ENCODE measurements around the gene TLCD1.
"Not testable (repeated sequence)": the region's sequence is repeated elsewhere in the genome, so short reads cannot be mapped to it uniquely, and the experiment has no call there.

TLCD1 gene

DNA sequence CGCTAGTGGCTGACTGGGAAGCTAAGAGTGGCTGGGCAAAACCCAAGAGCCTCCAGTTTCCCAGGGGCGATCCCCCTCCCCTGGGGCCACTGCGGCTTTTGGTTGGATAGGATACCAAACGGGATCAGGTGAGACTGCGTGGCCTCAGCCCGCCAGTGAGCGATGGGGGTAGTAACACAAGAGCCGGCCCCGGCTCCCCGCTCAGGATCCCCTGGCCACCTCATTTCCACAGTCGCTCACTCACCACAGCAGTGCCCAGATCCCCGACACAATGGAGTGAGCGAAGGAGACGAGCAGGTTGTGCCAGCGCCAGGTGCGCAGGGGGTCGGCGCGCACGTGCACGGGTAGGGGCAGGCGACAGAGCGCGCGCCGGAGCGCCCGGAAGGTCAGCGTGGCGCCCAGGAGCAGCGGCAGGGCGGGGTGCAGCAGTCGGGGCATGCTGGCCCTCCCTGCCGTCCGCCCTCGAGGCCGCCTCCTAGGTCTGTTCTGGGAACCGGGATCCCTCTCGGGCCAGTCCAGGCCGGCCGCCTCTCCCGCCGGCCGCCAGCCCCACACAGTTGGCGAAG is 290 bp downstream of the TLCD1 start:
- Histone ChIP-seq H3K27me3 (ENCODE audit: low read length) (no peaks in the 10 kb centered on the region), H3K27ac (ENCODE audit: low read depth, low read length) (peak overlapping the region; percentile 100), H3K4me2 (ENCODE audit: low read depth, low read length, poor library complexity, severe bottlenecking) (peak overlapping the region; percentile 97), H4K20me1 (ENCODE audit: low read depth, low read length) (0 out of 2 replicates have a peak, but pooled peaks cover 4% of the 10 kb centered on the region), H3K4me3 (ENCODE audit: insufficient read depth, low read length, poor library complexity, severe bottlenecking) (peak overlapping the region; percentile 60), H3K9me3 (ENCODE audit: insufficient read depth, low read length) (no peaks in the 10 kb centered on the region), H3K79me2 (ENCODE audit: insufficient read depth, low read length) (peaks cover 38% of the 10 kb centered on the region), H3F3A (ENCODE audit: insufficient read depth) (peaks cover 77% of the 10 kb centered on the region), H2AFZ (ENCODE audit: low read depth, low read length, severe bottlenecking) (no peak overlapping the region), H3K36me3 (ENCODE audit: low read length) (peaks cover 21% of the 10 kb centered on the region), H3K9me2 (replicated peaks; ENCODE audit: insufficient read depth, low read length) (no peaks in the 10 kb centered on the region), H3K9ac (ENCODE audit: low read length) (peak overlapping the region; percentile 82)
- TF ChIP-seq EZH2phosphoT487 (conservative IDR thresholded peaks at IDR 0.05; ENCODE audit: low read length), result no peak
- TF ChIP-seq, protein P1, sequence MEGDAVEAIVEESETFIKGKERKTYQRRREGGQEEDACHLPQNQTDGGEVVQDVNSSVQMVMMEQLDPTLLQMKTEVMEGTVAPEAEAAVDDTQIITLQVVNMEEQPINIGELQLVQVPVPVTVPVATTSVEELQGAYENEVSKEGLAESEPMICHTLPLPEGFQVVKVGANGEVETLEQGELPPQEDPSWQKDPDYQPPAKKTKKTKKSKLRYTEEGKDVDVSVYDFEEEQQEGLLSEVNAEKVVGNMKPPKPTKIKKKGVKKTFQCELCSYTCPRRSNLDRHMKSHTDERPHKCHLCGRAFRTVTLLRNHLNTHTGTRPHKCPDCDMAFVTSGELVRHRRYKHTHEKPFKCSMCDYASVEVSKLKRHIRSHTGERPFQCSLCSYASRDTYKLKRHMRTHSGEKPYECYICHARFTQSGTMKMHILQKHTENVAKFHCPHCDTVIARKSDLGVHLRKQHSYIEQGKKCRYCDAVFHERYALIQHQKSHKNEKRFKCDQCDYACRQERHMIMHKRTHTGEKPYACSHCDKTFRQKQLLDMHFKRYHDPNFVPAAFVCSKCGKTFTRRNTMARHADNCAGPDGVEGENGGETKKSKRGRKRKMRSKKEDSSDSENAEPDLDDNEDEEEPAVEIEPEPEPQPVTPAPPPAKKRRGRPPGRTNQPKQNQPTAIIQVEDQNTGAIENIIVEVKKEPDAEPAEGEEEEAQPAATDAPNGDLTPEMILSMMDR (IDR thresholded peaks at IDR 0.05; ENCODE audit: insufficient read depth, low read length, poor library complexity, severe bottlenecking), result no peak

DNA sequence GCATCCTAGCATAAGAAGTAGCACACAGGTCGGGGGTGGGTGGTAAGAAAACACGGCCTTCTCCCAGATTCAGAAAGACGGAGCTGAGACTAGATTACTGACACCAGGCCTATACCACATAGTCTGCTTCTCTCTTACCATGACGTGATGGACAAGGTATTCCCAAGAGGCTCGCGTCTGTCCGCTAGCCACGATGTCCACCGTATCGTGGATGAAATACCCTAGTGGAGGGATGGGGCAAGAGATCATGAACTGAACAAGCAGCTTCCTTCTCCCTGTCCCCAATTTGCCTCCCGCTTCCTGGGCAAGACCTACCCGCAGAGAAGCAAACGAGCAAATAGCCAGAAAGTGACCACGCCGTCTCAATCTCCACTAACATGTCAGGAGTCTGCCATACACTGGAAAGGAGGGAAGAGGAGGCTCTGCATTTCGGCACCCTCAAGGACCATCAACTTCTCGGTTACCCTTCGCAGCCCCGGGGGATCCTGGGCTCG is 820 bp downstream of the TLCD1 start:
- Histone ChIP-seq H2AFZ (ENCODE audit: low read depth, low read length, severe bottlenecking) (no peak overlapping the region), H3K79me2 (ENCODE audit: insufficient read depth, low read length) (peaks cover 44% of the 10 kb centered on the region), H3K9ac (ENCODE audit: low read length) (peak overlapping the region; percentile 82), H3K4me3 (ENCODE audit: insufficient read depth, low read length, poor library complexity, severe bottlenecking) (peak overlapping the region; percentile 60), H3F3A (ENCODE audit: insufficient read depth) (peaks cover 80% of the 10 kb centered on the region), H3K9me3 (ENCODE audit: insufficient read depth, low read length) (no peaks in the 10 kb centered on the region), H4K20me1 (ENCODE audit: low read depth, low read length) (0 out of 2 replicates have a peak, but pooled peaks cover 4% of the 10 kb centered on the region), H3K27ac (ENCODE audit: low read depth, low read length) (peak overlapping the region; percentile 100), H3K36me3 (ENCODE audit: low read length) (peaks cover 23% of the 10 kb centered on the region), H3K27me3 (ENCODE audit: low read length) (no peaks in the 10 kb centered on the region), H3K4me2 (ENCODE audit: low read depth, low read length, poor library complexity, severe bottlenecking) (peak overlapping the region; percentile 97), H3K9me2 (replicated peaks; ENCODE audit: insufficient read depth, low read length) (no peaks in the 10 kb centered on the region)
- TF ChIP-seq EZH2phosphoT487 (conservative IDR thresholded peaks at IDR 0.05; ENCODE audit: low read length), result no peak
- TF ChIP-seq, protein P1 (IDR thresholded peaks at IDR 0.05; ENCODE audit: insufficient read depth, low read length, poor library complexity, severe bottlenecking), result no peak

DNA sequence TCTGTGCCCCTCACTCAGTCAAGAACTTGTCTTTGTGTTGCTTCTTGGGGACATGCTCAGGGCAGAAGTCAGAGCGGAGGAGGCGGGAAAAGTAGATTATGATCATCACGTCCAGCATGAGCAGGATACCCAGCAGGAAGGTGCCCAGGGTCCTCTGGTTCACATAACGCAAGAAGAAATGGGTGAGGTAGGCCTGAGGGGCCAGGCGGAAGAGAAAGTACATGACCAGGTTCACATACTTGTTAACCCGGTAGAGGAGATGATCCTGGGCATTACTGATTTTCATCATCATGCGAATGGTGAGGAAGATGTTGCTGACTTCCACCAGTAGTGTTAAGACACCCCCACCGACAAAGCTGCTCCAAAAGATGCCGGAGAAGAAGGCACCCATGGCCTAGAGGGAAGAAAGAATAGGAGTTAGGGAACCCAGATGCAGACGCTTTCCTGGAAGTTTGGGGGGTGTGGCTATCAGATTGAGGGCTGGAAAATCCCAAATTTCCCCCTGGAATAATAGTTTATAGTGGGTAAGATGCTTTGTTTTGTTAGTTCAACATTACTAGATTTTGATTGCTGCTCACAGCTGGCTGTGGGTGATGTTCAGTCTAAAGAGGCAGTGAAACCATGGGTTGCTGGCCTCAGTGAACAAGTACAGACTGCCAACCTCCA is 1.4 kb downstream of the TLCD1 start:
- Histone ChIP-seq H4K20me1 (ENCODE audit: low read depth, low read length) (0 out of 2 replicates have a peak, but pooled peaks cover 4% of the 10 kb centered on the region), H3K4me2 (ENCODE audit: low read depth, low read length, poor library complexity, severe bottlenecking) (peak overlapping the region; percentile 97), H3K9me2 (replicated peaks; ENCODE audit: insufficient read depth, low read length) (no peaks in the 10 kb centered on the region), H3F3A (ENCODE audit: insufficient read depth) (peaks cover 77% of the 10 kb centered on the region), H3K36me3 (ENCODE audit: low read length) (peaks cover 23% of the 10 kb centered on the region), H3K27ac (ENCODE audit: low read depth, low read length) (peak overlapping the region; percentile 100), H3K27me3 (ENCODE audit: low read length) (no peaks in the 10 kb centered on the region), H3K79me2 (ENCODE audit: insufficient read depth, low read length) (peaks cover 44% of the 10 kb centered on the region), H3K4me3 (ENCODE audit: insufficient read depth, low read length, poor library complexity, severe bottlenecking) (peak overlapping the region; percentile 60), H2AFZ (ENCODE audit: low read depth, low read length, severe bottlenecking) (no peak overlapping the region), H3K9me3 (ENCODE audit: insufficient read depth, low read length) (no peaks in the 10 kb centered on the region), H3K9ac (ENCODE audit: low read length) (peak overlapping the region; percentile 82)
- TF ChIP-seq, protein P1 (IDR thresholded peaks at IDR 0.05; ENCODE audit: insufficient read depth, low read length, poor library complexity, severe bottlenecking), result no peak
- no peak for TF ChIP-seq EZH2phosphoT487 (conservative IDR thresholded peaks at IDR 0.05; ENCODE audit: low read length)

DNA sequence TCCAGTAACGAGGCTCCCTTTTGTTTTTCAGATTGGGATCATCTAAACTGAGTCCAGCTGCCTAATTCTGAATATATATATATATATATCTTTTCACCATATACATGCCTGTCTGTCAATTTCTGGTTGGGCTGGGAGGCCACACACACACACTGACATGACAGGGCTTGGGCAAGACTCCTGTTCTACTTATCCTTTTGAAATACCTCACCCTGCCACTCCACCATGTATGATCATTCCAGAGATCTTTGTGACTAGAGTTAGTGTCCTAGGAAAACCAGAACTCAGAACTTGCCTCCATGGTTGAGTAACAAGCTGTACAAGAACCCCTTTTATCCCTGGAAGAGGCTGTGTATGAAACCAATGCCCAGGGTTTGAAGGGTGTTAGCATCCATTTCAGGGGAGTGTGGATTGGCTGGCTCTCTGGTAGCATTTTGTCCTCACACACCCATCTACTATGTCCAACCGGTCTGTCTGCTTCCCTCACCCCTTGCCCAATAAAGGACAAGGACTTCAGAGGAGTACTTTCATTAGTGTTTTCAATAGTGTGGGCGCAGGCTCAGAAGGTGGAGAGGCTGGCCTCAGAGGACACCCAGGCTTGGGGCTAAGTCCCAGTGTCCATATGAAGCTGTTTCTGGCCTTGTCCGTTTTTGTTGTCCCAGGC is 2.1 kb downstream of the TLCD1 start:
- Histone ChIP-seq H3K4me2 (ENCODE audit: low read depth, low read length, poor library complexity, severe bottlenecking) (peak overlapping the region; percentile 97), H3K79me2 (ENCODE audit: insufficient read depth, low read length) (peaks cover 42% of the 10 kb centered on the region), H3K9ac (ENCODE audit: low read length) (peak overlapping the region; percentile 82), H3K36me3 (ENCODE audit: low read length) (peaks cover 23% of the 10 kb centered on the region), H3K4me3 (ENCODE audit: insufficient read depth, low read length, poor library complexity, severe bottlenecking) (peak overlapping the region; percentile 60), H3K27ac (ENCODE audit: low read depth, low read length) (peak overlapping the region; percentile 100), H3F3A (ENCODE audit: insufficient read depth) (peaks cover 72% of the 10 kb centered on the region)
- not testable (repeated sequence) for H3K9me2 ChIP-seq (replicated peaks; ENCODE audit: insufficient read depth, low read length); H3K27me3 ChIP-seq (ENCODE audit: low read length); H3K9me3 ChIP-seq (ENCODE audit: insufficient read depth, low read length); H2AFZ ChIP-seq (ENCODE audit: low read depth, low read length, severe bottlenecking); H4K20me1 ChIP-seq (ENCODE audit: low read depth, low read length)
